AG10803 (cell line): Measurements from ENCODE around the gene C10orf95.

Source experiments
- DNase-seq: peaks from one replicate; pipeline ENCODE4 v3.0.0; 2010; ENCODE audit warnings: low read depth
- H3K4me3 ChIP-seq: 2 replicates; pipeline ENCODE4 v1.5.1; 2011; ENCODE audit warnings: mild to moderate bottlenecking, low read length, control low read depth
- TF ChIP-seq, protein P1 (sequence below): conservative IDR thresholded peaks from 2 replicates; pipeline ENCODE4 v1.5.1; 2011; ENCODE audit warnings: mild to moderate bottlenecking, low read length, control low read depth, inconsistent platforms

C10orf95 gene

GRCh38 chr10:102444851-102445250, 6.5 kb downstream of the C10orf95 start:
- TF ChIP-seq, protein P1, sequence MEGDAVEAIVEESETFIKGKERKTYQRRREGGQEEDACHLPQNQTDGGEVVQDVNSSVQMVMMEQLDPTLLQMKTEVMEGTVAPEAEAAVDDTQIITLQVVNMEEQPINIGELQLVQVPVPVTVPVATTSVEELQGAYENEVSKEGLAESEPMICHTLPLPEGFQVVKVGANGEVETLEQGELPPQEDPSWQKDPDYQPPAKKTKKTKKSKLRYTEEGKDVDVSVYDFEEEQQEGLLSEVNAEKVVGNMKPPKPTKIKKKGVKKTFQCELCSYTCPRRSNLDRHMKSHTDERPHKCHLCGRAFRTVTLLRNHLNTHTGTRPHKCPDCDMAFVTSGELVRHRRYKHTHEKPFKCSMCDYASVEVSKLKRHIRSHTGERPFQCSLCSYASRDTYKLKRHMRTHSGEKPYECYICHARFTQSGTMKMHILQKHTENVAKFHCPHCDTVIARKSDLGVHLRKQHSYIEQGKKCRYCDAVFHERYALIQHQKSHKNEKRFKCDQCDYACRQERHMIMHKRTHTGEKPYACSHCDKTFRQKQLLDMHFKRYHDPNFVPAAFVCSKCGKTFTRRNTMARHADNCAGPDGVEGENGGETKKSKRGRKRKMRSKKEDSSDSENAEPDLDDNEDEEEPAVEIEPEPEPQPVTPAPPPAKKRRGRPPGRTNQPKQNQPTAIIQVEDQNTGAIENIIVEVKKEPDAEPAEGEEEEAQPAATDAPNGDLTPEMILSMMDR: no peak
- no peak for DNase-seq
- H3K4me3 ChIP-seq: no peak overlapping the region

DNA sequence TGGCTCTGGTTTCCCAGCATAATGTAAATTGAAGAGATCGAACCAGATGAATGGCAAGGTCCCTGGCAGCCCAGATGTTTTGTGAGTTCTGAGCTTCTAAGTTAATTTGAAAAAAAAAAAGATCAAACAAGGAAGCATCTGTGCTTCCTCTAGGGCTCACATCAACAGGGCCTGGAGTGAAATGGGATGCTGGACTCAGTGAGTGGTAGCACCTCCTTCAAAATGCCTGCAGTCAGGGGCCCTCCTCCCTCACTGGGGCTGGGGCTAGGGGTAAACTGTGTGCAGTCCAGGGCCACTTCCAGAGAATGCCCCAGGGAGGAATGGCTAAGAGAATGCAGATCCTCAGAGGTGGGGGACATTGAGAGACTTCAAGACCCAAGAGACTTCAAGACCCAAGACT, 13.0 kb downstream of the C10orf95 start:
- no peak for DNase-seq
- TF ChIP-seq, protein P1: no peak
- H3K4me3 ChIP-seq: no peak overlapping the region

- TF ChIP-seq, protein P1: no peak
- DNase-seq: no peak
- H3K4me3 ChIP-seq: no peak overlapping the region
Measured at GRCh38 chr10:102437515-102437914, 13.8 kb downstream of the C10orf95 start.

DNA sequence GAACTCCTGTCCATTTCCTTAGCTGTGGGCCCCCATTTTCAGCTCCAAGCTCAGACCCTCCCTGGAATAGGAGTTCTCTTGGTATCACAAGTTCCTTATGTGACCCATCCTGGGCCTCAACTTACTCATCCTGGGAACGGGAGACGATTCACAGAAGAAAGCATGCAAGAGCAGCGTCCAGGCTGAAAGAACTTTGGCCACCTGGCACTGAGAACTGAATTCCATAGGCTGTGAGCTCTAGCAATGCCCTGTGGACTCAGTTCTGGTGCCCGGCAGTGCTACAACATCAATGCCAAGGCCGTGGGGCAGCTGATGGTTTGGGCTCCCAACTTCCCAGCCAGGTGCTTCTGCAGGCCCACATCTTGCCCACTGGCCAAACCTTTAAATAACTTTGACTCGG, 15.0 kb downstream of the C10orf95 start:
- DNase-seq: no peak
- TF ChIP-seq, protein P1: no peak
- no peak overlapping the region for H3K4me3 ChIP-seq

DNA sequence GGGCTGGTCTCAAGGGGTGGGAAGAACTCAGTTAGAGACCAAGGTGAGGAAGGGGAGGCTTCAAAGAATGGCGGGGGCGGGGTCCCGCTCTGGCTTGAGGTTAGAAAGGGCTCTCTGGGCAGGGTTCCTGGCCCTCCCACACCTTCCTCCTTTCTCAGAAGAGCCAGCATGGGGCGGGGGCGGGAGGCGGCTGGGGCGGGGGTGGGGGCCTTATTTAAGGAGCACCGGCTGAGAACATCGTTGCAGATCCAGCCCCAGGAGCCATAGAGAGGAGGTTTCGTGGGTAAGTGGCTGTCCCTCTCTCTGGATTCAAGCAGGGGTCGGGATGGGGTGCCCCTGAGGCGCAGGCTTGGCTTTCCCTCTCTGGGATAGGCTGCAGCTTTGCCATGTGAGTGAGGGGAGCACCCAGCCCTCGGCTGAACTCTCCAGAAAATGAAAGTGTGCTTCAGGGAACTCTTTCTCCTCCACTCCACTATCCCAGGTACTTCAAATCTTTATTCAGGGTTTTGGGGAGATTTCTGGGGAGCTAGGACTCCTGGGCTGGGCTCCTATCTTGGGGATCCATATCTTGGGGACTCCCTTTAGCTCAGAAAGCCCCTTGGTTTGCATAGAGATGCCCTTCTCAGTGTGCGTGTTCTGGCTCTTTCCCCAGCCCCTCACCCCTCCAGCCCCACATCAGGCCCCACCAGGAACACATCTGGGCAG, 15.7 kb downstream of the C10orf95 start:
- no peak for DNase-seq
- TF ChIP-seq, protein P1: no peak
- peak overlapping the region; percentile 47 for H3K4me3 ChIP-seq

GRCh38 chr10:102435133-102435497, 16.2 kb downstream of the C10orf95 start:
- DNase-seq: no peak
- TF ChIP-seq, protein P1: no peak
- H3K4me3 ChIP-seq: 0 out of 2 replicates have a peak overlapping the region, but pooled peaks have one; percentile 1

DNA sequence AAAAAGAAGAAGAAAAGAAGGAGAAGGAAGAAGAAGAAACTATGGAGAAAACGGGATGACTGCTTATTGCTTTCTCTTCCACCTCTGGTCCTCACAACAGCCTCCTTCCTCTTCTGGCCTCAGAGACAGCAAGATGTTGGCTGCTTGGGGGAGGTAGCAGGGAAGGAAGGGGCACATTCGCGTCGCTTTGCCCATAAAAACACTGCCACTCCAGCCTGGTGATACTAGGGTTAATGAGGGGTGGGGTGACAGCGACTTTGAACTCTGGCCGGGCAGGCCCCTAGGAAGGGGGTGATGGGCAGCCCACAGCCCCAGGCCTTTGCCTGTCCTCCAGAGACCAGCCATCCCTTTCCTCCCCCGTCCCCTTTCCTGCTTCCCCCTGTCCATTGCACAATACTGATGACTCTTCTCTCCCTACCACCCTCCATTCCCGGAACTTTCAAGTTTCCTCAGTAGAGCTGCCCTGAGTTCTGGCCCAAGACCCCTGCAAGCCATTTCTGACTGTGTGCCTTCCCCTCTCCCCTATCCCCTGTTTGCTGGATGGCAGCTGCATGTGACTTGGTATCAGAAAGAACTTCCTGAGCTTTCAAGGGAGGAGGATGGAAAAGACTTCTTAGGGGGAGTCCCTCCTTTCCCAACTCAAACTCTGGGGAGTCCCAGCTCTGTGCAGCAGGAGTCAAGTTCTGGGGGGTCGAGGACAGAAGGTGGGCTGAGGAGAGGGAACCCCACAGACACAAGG, 16.8 kb downstream of the C10orf95 start:
- no peak overlapping the region for H3K4me3 ChIP-seq
- TF ChIP-seq, protein P1: no peak
- peak; percentile 66 for DNase-seq
